IMR-90 (cell line): ENCODE results near the gene ZNF684. TPM values are rescaled to one million over a fixed set of nuclear protein-coding genes. Genes with fewer than 3 reads are reported as not detected.

Experiments used
- ATAC-seq: fragments of 200-7000 bp; cut with Tn5 transposase; 2 replicates; pipeline ENCODE4 v1.9.1; 2020; ENCODE audit warnings: low read depth, mild to moderate bottlenecking, moderate library complexity
- BruUV-seq: library from RNA; stranded (reverse); fragments of 400-500 nt; replicated peaks from 2 replicates; lab custom pipeline; 2021; lab: Mats Ljungman, UMichigan
- CTCF ChIA-PET: fragments of 300-600 bp; formaldehyde crosslinking; extraction: SDS; loops from one replicate; lab custom pipeline; 2021; ENCODE audit warnings: antibody characterized with exemption; lab: Yijun Ruan, JAX
- POLR2A ChIA-PET: fragments of 300-600 bp; sonication (Branson Sonifier 250); formaldehyde crosslinking; loops from one replicate; lab custom pipeline; 2022; ENCODE audit warnings: antibody characterized with exemption; ENCODE audit not compliant: unreplicated experiment; lab: Charles Lee
- DNase-seq: peaks from one replicate; pipeline ENCODE4 v3.0.0; 2013
- H2AFZ ChIP-seq: replicated peaks from 2 replicates; pipeline ENCODE3; 2013; ENCODE audit warnings: low read length, mild to moderate bottlenecking; ENCODE audit not compliant: poor library complexity
- H2AK5ac ChIP-seq: 2 replicates; pipeline ENCODE4 v1.6.1; 2013; ENCODE audit warnings: low read depth, low read length, inconsistent platforms
- H2AK9ac ChIP-seq: replicated peaks from 2 replicates; pipeline ENCODE3; 2013; ENCODE audit warnings: mild to moderate bottlenecking, low read depth, low read length, moderate library complexity; ENCODE audit not compliant: poor library complexity
- H2BK120ac ChIP-seq: 2 replicates; pipeline ENCODE4 v1.6.1; 2013; ENCODE audit warnings: low read depth, low read length, inconsistent platforms
- H2BK15ac ChIP-seq: 3 replicates; pipeline ENCODE4 v1.6.1; 2013; ENCODE audit warnings: low read depth, low read length, inconsistent platforms
- H2BK20ac ChIP-seq: 2 replicates; pipeline ENCODE4 v1.6.1; 2013; ENCODE audit warnings: low read depth, mild to moderate bottlenecking, inconsistent platforms, low read length, moderate library complexity
- H2BK5ac ChIP-seq: 2 replicates; pipeline ENCODE4 v1.6.1; 2013; ENCODE audit warnings: mild to moderate bottlenecking, low read depth, low read length, inconsistent platforms; ENCODE audit not compliant: poor library complexity, severe bottlenecking
- H3K14ac ChIP-seq: replicated peaks from 2 replicates; pipeline ENCODE4 v1.6.1; 2013; ENCODE audit warnings: low read depth, low read length, inconsistent platforms
- H3K18ac ChIP-seq: 2 replicates; pipeline ENCODE4 v1.6.1; 2013; ENCODE audit warnings: low read depth, low read length, control low read depth
- H3K23ac ChIP-seq: 2 replicates; pipeline ENCODE4 v1.6.1; 2013; ENCODE audit warnings: low read depth, low read length, inconsistent platforms
- H3K27ac ChIP-seq: 2 replicates; pipeline ENCODE4 v1.5.1; 2013; ENCODE audit warnings: mild to moderate bottlenecking, control low read depth, low read length; ENCODE audit not compliant: insufficient read depth
- H3K27me3 ChIP-seq: 2 replicates; pipeline ENCODE4 v1.6.1; 2013; ENCODE audit warnings: low read length; ENCODE audit not compliant: control insufficient read depth, insufficient read depth
- H3K36me3 ChIP-seq: 2 replicates; pipeline ENCODE4 v1.6.1; 2013; ENCODE audit warnings: low read length, mixed read lengths; ENCODE audit not compliant: control insufficient read depth, insufficient read depth
- H3K4ac ChIP-seq: 2 replicates; pipeline ENCODE4 v1.6.1; 2013; ENCODE audit warnings: low read depth, low read length, inconsistent platforms
- H3K4me1 ChIP-seq: 2 replicates; pipeline ENCODE4 v1.6.1; 2013; ENCODE audit warnings: low read length, mixed read lengths; ENCODE audit not compliant: control insufficient read depth, insufficient read depth
- H3K4me2 ChIP-seq: 2 replicates; pipeline ENCODE4 v1.6.1; 2013; ENCODE audit warnings: low read depth, mild to moderate bottlenecking, control low read depth, low read length, moderate library complexity
- H3K4me3 ChIP-seq: 2 replicates; pipeline ENCODE4 v1.5.1; 2013; ENCODE audit warnings: low read depth, mild to moderate bottlenecking, control low read depth, low read length, moderate library complexity; ENCODE audit not compliant: insufficient read depth
- H3K56ac ChIP-seq: 2 replicates; pipeline ENCODE4 v1.6.1; 2013; ENCODE audit warnings: low read length, inconsistent platforms; ENCODE audit not compliant: insufficient read depth; ENCODE audit errors: extremely low read depth
- H3K79me1 ChIP-seq, 2 experiments: 2 replicates each; pipeline ENCODE4 v1.6.1; 2013; ENCODE audit warnings: low read length in 2 of 2, inconsistent platforms in 1 of 2, low read depth in 1 of 2
- H3K9ac ChIP-seq: 2 replicates; pipeline ENCODE4 v1.6.1; 2013; ENCODE audit warnings: low read depth, low read length, control low read depth
- H3K9me1 ChIP-seq: 2 replicates; pipeline ENCODE4 v1.6.1; 2013; ENCODE audit warnings: low read length, inconsistent platforms; ENCODE audit not compliant: insufficient read depth
- H3K9me3 ChIP-seq: 2 replicates; pipeline ENCODE4 v1.6.1; 2013; ENCODE audit warnings: low read length; ENCODE audit not compliant: control insufficient read depth, insufficient read depth
- H4K20me1 ChIP-seq: 2 replicates; pipeline ENCODE4 v1.6.1; 2013; ENCODE audit warnings: low read length, inconsistent platforms; ENCODE audit not compliant: insufficient read depth
- H4K5ac ChIP-seq: 2 replicates; pipeline ENCODE4 v1.6.1; 2013; ENCODE audit warnings: mild to moderate bottlenecking, low read depth, low read length, control low read depth
- H4K8ac ChIP-seq, 2 experiments: 2 replicates each; pipeline ENCODE4 v1.6.1; 2013; ENCODE audit warnings: low read depth in 2 of 2, low read length in 2 of 2, control low read depth in 1 of 2, inconsistent platforms in 1 of 2
- H4K91ac ChIP-seq: 2 replicates; pipeline ENCODE4 v1.6.1; 2013; ENCODE audit warnings: low read depth, low read length, inconsistent platforms; ENCODE audit not compliant: insufficient read depth
- BHLHE40 ChIP-seq: fragments of 150-350 bp; IDR thresholded peaks from 2 replicates; pipeline ENCODE4 v1.6.1; 2016; ENCODE audit warnings: mild to moderate bottlenecking, low read depth, low read length
- CEBPB ChIP-seq: IDR thresholded peaks from 2 replicates; pipeline ENCODE4 v1.6.1; 2012; ENCODE audit warnings: low read depth, low read length, improper control_type of control experiment
- CHD1 ChIP-seq: IDR thresholded peaks from 2 replicates; pipeline ENCODE4 v1.6.1; 2012; ENCODE audit warnings: low read depth, low read length, improper control_type of control experiment
- FOS ChIP-seq: fragments of 150-350 bp; IDR thresholded peaks from 2 replicates; pipeline ENCODE4 v1.6.1; 2016; ENCODE audit warnings: low read depth, low read length
- MAFK ChIP-seq: IDR thresholded peaks from 2 replicates; pipeline ENCODE4 v1.6.1; 2012; ENCODE audit warnings: low read depth, low read length, improper control_type of control experiment
- MAZ ChIP-seq: IDR thresholded peaks from 2 replicates; pipeline ENCODE4 v1.6.1; 2012; ENCODE audit warnings: low read depth, mild to moderate bottlenecking, low read length, improper control_type of control experiment, moderate library complexity, borderline replicate concordance
- MXI1 ChIP-seq: IDR thresholded peaks from 2 replicates; pipeline ENCODE4 v1.6.1; 2012; ENCODE audit warnings: low read depth, mild to moderate bottlenecking, low read length, moderate library complexity, borderline replicate concordance
- POLR2A ChIP-seq: IDR thresholded peaks from 2 replicates; pipeline ENCODE4 v1.6.1; 2012; ENCODE audit warnings: mild to moderate bottlenecking, low read depth, low read length
- RAD21 ChIP-seq: IDR thresholded peaks from 2 replicates; pipeline ENCODE4 v1.6.1; 2012; ENCODE audit warnings: low read length, improper control_type of control experiment
- RCOR1 ChIP-seq: IDR thresholded peaks from 2 replicates; pipeline ENCODE4 v1.6.1; 2012; ENCODE audit warnings: mild to moderate bottlenecking, low read length, improper control_type of control experiment; ENCODE audit not compliant: insufficient replicate concordance
- RFX5 ChIP-seq: IDR thresholded peaks from 2 replicates; pipeline ENCODE4 v1.8.0; 2012; ENCODE audit warnings: low read depth, mild to moderate bottlenecking, low read length, moderate library complexity
- SMC3 ChIP-seq: fragments of 150-350 bp; IDR thresholded peaks from 2 replicates; pipeline ENCODE4 v1.6.1; 2016; ENCODE audit warnings: low read depth, mild to moderate bottlenecking, antibody characterized with exemption, low read length, moderate library complexity
- dilution Hi-C: fragments of 300-500 bp; cut with HindIII; formaldehyde crosslinking; loops from one replicate; pipeline ENCODE4 v1.14.3; 2018; ENCODE audit warnings: low sequenced_read_pairs; ENCODE audit not compliant: unreplicated experiment
- in situ Hi-C: fragments of 300-500 bp; cut with MboI; formaldehyde crosslinking; loops from 3 replicates; pipeline ENCODE4 v1.14.3; 2019; ENCODE audit warnings: low sequenced_read_pairs, inconsistent platforms, mixed read lengths
- intact Hi-C: fragments of 100-400 bp; cut with micrococcal nuclease; formaldehyde crosslinking; loops from 2 replicates; pipeline ENCODE4 v1.10.0; 2022
- polyA plus RNA-seq, 3 experiments: library from polyadenylated mRNA; depleted of rRNA; stranded (reverse); fragments of >200 nt; gene quantifications; 2 replicates each; pipeline ENCODE4 v1.2.3, GENCODE V29; 2012; ENCODE audit warnings: low replicate concordance in 1 of 3
- total RNA-seq: library from RNA; depleted of rRNA; stranded (reverse); fragments of >200 nt; gene quantifications from 2 replicates; pipeline ENCODE4 v1.2.3, GENCODE V29; 2012
- TF ChIP-seq, protein P1 (sequence below): fragments of 150-350 bp; IDR thresholded peaks from 2 replicates; pipeline ENCODE4 v1.6.1; 2016; ENCODE audit warnings: low read depth, mild to moderate bottlenecking, low read length, moderate library complexity, borderline replicate concordance
- TF ChIP-seq, protein P2 (sequence below): fragments of 150-350 bp; IDR thresholded peaks from 2 replicates; pipeline ENCODE4 v1.6.1; 2017; ENCODE audit warnings: mild to moderate bottlenecking, antibody characterized with exemption, low read length, low read depth
- TF ChIP-seq, protein P3 (sequence below): conservative IDR thresholded peaks from 2 replicates; pipeline ENCODE4 v1.5.1; 2012; ENCODE audit warnings: mild to moderate bottlenecking, low read depth, low read length, improper control_type of control experiment

ZNF684 gene
- total and polyA plus RNA-seq, 2 of the 4 experiments (the other 2 are of a cell fraction) = 1.4 to 4.1 TPM

DNA sequence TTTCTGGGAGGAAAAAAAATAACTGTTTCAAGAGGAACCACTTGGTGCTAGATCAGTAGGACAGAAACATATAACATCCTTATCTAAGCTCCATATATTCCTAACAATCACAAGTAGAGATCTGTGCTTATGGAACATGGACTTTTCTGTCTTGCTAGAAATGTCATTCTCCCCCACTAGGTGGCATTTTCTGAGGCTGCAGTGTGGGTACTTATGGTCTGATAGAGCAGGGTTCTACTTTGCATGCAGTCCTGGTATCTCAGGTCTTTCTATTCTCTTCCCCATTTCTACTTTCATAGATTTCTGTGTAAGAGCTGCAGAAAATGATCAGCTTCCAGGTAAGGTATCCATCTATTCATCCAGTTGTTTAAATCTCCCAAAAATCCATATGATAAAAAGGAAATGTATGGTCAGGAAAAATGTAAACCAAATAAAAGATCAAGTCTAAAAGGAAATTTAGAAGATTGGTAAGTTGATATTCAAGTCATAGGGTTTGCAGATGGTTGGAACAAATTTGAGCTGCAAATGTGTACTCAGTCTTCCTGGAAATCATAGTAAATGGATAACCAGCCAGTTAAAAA, 1.5 kb downstream of the ZNF684 start:
- Histone ChIP-seq H4K20me1 (no peaks in the 10 kb centered on the region), H2AK5ac (no peak overlapping the region), H4K5ac (no peak overlapping the region), H2BK20ac (no peak overlapping the region), H3K27me3 (no peaks in the 10 kb centered on the region), H3K4ac (no peak overlapping the region), H3K14ac (no peak overlapping the region), H3K18ac (no peak overlapping the region), H3K9ac (no peak overlapping the region), H3K56ac (no peak overlapping the region), H3K9me1 (no peaks in the 10 kb centered on the region), H2AFZ (no peak overlapping the region), H3K4me2 (no peak overlapping the region), H4K8ac (no peak overlapping the region), H4K91ac (no peak overlapping the region), H3K4me3 (no peak overlapping the region), H2BK5ac (no peak overlapping the region), H3K23ac (no peak overlapping the region), H3K79me1 (peaks cover 0 to 7% of the 10 kb centered on the region in 2 experiments; a peak in 2 of 4 replicates), H3K9me3 (no peaks in the 10 kb centered on the region), H3K27ac (no peak overlapping the region), H3K4me1 (no peaks in the 10 kb centered on the region), H2AK9ac (no peak overlapping the region), H2BK120ac (no peak overlapping the region), H2BK15ac (no peak overlapping the region), H3K36me3 (no peaks in the 10 kb centered on the region)
- DNase-seq (peak; percentile 55), ATAC-seq (peak; percentile 39; the same call in 1 of the 2 replicates)
- dilution Hi-C loops (no loop called here), in situ Hi-C loops (no loop called here), intact Hi-C loops (loop anchor here (5.0 to 10.0 kb wide), 2 partner anchors 132 to 319 kb away; partner anchors contain the start of gene RIMS3)
- POLR2A ChIA-PET = no interaction called here
- no TSS peak for BruUV-seq
- TF ChIP-seq POLR2A (no peak), CEBPB (no peak), FOS (no peak), MAFK (no peak), CHD1 (no peak), RAD21 (peak; percentile 30; the same call in 1 of the 2 replicates), MAZ (no peak), RFX5 (no peak), MXI1 (no peak), SMC3 (peak; percentile 40), RCOR1 (no peak), BHLHE40 (no peak)
- TF ChIP-seq, protein P1, sequence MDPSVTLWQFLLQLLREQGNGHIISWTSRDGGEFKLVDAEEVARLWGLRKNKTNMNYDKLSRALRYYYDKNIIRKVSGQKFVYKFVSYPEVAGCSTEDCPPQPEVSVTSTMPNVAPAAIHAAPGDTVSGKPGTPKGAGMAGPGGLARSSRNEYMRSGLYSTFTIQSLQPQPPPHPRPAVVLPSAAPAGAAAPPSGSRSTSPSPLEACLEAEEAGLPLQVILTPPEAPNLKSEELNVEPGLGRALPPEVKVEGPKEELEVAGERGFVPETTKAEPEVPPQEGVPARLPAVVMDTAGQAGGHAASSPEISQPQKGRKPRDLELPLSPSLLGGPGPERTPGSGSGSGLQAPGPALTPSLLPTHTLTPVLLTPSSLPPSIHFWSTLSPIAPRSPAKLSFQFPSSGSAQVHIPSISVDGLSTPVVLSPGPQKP = no peak
- TF ChIP-seq, protein P2, sequence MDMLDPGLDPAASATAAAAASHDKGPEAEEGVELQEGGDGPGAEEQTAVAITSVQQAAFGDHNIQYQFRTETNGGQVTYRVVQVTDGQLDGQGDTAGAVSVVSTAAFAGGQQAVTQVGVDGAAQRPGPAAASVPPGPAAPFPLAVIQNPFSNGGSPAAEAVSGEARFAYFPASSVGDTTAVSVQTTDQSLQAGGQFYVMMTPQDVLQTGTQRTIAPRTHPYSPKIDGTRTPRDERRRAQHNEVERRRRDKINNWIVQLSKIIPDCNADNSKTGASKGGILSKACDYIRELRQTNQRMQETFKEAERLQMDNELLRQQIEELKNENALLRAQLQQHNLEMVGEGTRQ = no peak
- TF ChIP-seq, protein P3, sequence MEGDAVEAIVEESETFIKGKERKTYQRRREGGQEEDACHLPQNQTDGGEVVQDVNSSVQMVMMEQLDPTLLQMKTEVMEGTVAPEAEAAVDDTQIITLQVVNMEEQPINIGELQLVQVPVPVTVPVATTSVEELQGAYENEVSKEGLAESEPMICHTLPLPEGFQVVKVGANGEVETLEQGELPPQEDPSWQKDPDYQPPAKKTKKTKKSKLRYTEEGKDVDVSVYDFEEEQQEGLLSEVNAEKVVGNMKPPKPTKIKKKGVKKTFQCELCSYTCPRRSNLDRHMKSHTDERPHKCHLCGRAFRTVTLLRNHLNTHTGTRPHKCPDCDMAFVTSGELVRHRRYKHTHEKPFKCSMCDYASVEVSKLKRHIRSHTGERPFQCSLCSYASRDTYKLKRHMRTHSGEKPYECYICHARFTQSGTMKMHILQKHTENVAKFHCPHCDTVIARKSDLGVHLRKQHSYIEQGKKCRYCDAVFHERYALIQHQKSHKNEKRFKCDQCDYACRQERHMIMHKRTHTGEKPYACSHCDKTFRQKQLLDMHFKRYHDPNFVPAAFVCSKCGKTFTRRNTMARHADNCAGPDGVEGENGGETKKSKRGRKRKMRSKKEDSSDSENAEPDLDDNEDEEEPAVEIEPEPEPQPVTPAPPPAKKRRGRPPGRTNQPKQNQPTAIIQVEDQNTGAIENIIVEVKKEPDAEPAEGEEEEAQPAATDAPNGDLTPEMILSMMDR = peak; percentile 47
- CTCF ChIA-PET = interaction anchor here (0.6 to 2.3 kb wide), 10 partner anchors 12 to 420 kb away, joined by 3 to 8 read pairs (median 4); no protein-coding TSS in a partner anchor
